ENCODE data around the gene PLIN5. TPM values are rescaled to one million over a fixed set of nuclear protein-coding genes. Genes with fewer than 3 reads are reported as not detected.

PLIN5 gene, protein sequence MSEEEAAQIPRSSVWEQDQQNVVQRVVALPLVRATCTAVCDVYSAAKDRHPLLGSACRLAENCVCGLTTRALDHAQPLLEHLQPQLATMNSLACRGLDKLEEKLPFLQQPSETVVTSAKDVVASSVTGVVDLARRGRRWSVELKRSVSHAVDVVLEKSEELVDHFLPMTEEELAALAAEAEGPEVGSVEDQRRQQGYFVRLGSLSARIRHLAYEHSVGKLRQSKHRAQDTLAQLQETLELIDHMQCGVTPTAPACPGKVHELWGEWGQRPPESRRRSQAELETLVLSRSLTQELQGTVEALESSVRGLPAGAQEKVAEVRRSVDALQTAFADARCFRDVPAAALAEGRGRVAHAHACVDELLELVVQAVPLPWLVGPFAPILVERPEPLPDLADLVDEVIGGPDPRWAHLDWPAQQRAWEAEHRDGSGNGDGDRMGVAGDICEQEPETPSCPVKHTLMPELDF
- total RNA-seq (2021; ENCODE audit: unreplicated experiment) (8.1 TPM), Bru-seq, nascent RNA (percentile 49 among the genes with signal in this experiment), BruChase-seq, experiment 1, labeled RNA remaining after a 6-hour chase (percentile 62 among the genes with signal in this experiment), BruChase-seq, experiment 2, labeled RNA remaining after a 2-hour chase (percentile 55 among the genes with signal in this experiment)
- polyA plus RNA-seq (2012) = 4.3 and 5.8 TPM in 2 replicates
- long read RNA-seq, partial matches to known transcripts = 1 of 12 reads
- long read RNA-seq, other reads (novel, unspliced or antisense) = 7 of 12 reads

DNA sequence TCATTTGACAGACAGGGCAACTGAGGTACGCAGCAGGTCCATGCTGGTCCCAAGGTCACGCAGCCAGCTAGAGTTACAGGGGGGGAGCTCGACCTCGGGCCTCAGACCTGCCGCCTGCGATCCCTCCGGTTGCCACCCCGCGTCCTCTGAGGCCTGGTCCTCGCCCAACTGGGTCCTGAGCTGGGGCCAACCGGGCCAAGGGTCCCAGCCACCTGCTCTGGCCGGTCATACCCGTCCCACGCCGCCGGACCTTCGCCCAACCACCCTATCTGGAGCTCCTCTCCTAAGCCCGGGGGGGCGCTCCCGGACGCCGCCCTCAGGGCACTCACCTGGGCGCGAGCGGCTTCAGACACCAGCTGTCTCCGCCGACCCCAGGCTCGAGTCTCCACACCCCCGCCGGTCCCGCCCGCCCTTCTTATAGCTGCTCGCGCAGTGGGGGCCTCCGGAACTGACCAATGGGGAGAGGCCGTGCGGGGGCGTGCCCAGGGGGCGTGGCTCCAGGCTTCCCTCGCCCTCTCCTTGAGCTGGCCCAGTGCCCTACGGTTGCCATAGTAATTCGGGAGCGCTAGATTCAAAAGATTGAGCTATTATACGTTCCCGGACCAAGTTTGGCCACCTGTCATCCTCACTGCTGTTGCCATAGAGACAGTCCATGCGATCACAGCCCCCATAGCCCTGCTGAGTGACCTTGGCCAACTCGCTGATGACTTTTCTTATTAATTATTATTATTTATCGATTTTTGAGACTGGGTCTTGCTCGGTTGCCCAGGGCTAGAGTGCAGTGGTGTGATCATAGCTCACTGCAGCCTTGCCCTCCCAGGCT lies at the start of gene PLIN5:
TSS of gene PLIN5 (minus strand) at position 389 of the 823 bp plus-strand sequence. CDS start 1,150 bp downstream, outside the sequence.
- Histone ChIP-seq H3K36me3 (ENCODE audit: control insufficient read depth in 1 of 2, insufficient read depth in 2 of 2, low read length in 2 of 2) (no peaks in the 10 kb centered on the region), H4K20me1 (ENCODE audit: insufficient read depth) (no peaks in the 10 kb centered on the region), H3K4me2 (ENCODE audit: low read length) (peak within 1 kb of the TSS; percentile 91), H3K9me2 (ENCODE audit: insufficient read depth) (no peaks in the 10 kb centered on the region), H3K4me1 (ENCODE audit: control insufficient read depth in 1 of 2, insufficient read depth in 2 of 2, low read length in 2 of 2) (peaks cover 12 to 30% of the 10 kb centered on the region in 2 experiments; a peak in 3 of 4 replicates), H3K27me3 (ENCODE audit: insufficient read depth, low read length) (no peaks in the 10 kb centered on the region), H3K9me3 (ENCODE audit: control insufficient read depth in 1 of 2, insufficient read depth in 1 of 2, low read depth in 1 of 2, low read length in 2 of 2) (no peaks in the 10 kb centered on the region), H2AFZ (ENCODE audit: low read depth, low read length, poor library complexity, severe bottlenecking) (peak within 1 kb of the TSS; percentile 10), H3K27ac (ENCODE audit: low read depth, low read length) (peak within 1 kb of the TSS; percentile 7; the same call in 1 of the 2 replicates), H3K9ac (ENCODE audit: low read length) (peak within 1 kb of the TSS; percentile 52), H3K4me3 (replicated peaks in 1 of 2; ENCODE audit: low read depth in 1 of 2, low read length in 2 of 2) (peak within 1 kb of the TSS; percentile 50 to 62), H3K79me2 (ENCODE audit: insufficient read depth, low read length) (no peaks in the 10 kb centered on the region)
- BruUV-seq (replicated peaks) = TSS peak; percentile 45
- ChIA-PET CTCF (interaction anchor here (0.6 to 2.0 kb wide), 9 partner anchors 12 to 268 kb away, joined by 3 to 76 read pairs (median 4); no protein-coding TSS in a partner anchor), POLR2A (interaction anchor here (0.6 to 2.1 kb wide), 9 partner anchors 10 to 139 kb away, joined by 3 to 8 read pairs (median 3); partner anchors contain the start of gene HDGFL2), RAD21 (ENCODE audit: low non-redundant PET in 1 of 2, low total read pairs in 2 of 2, uncharacterized antibody in 2 of 2, unreplicated experiment in 2 of 2) (interaction anchor here in 1 of 2 experiments (1.2 kb wide), 1 partner anchor 12 kb away, joined by 3 read pairs; no protein-coding TSS in a partner anchor)
- intact Hi-C loops (cut with micrococcal nuclease) = no loop called here
- DNase-seq (ENCODE audit: low read depth, low spot score) = peak; percentile 65
- TF ChIP-seq ZFX (IDR thresholded peaks at IDR 0.05) = no peak
- TF ChIP-seq RAD21 (IDR thresholded peaks at IDR 0.05; ENCODE audit: low read depth) = no peak
- no peak for TF ChIP-seq SIN3A (IDR thresholded peaks at IDR 0.05; ENCODE audit: low read depth)
- peak; percentile 44; the same call in 1 of the 2 replicates for TF ChIP-seq POLR2AphosphoS5 (IDR thresholded peaks at IDR 0.05; ENCODE audit: low read depth, low read length)
- TF ChIP-seq EGR1 (IDR thresholded peaks at IDR 0.05; ENCODE audit: low read depth) = peak; percentile 94
- TF ChIP-seq TCF7L2 (IDR thresholded peaks at IDR 0.05; ENCODE audit: borderline replicate concordance, extremely low read depth, insufficient read depth, insufficient read length) = peak; percentile 26
- ATAC-seq = peak; percentile 96

Measured in HCT116 (cell line).